ENCODE results near the gene COLGALT1. TPM values are rescaled to one million over a fixed set of nuclear protein-coding genes. Genes with fewer than 3 reads are reported as not detected.

COLGALT1 gene
- polyA plus RNA-seq, 3 donors = 66.8 to 176 (median 68.8) TPM

- H3K9me3 Mint-ChIP-seq = peaks cover 0 to 4% (median 2%) of the 10 kb centered on the region in 7 donors
- peak overlapping the region; percentile 67 for H3K4me2 ChIP-seq (replicated peaks; ENCODE audit: extremely low read depth, low read length, poor library complexity, severe bottlenecking)
- H3K27me3 ChIP-seq (ENCODE audit: control insufficient read depth in 2 of 2, insufficient read depth in 2 of 2, low read length in 2 of 2) = peaks cover 0 to 3% of the 10 kb centered on the region in 2 donors
- H3K36me3 Mint-ChIP-seq = no peaks in the 10 kb centered on the region
- H3K36me3 ChIP-seq (replicated peaks in 1 of 2; ENCODE audit: control insufficient read depth in 1 of 2, insufficient read depth in 2 of 2, low read length in 2 of 2) = no peaks in the 10 kb centered on the region
- H3K4me1 Mint-ChIP-seq = peaks cover 26% of the 10 kb centered on the region
- peaks cover 10 to 14% (median 10%) of the 10 kb centered on the region in 3 donors for H3K27me3 Mint-ChIP-seq (ENCODE audit: low read depth in 3 of 3)
- no peaks in the 10 kb centered on the region for H4K20me1 ChIP-seq (ENCODE audit: insufficient read depth, low read length)
- H3K9ac ChIP-seq (ENCODE audit: insufficient read depth, low read length, poor library complexity, severe bottlenecking) = peak overlapping the region; percentile 15
- intact Hi-C loops (cut with micrococcal nuclease) = no loop called here
- H3K4me3 Mint-ChIP-seq = peak overlapping the region; percentile 62 to 89
- peak overlapping the region; percentile 78 for H2AFZ ChIP-seq (ENCODE audit: insufficient read depth, low read depth, low read length, poor library complexity, severe bottlenecking)
- 15% methylated on average over 15 of the region's 18 CpGs for WGBS (ENCODE audit: insufficient coverage)
- no peak for TF ChIP-seq CTCF (IDR thresholded peaks at IDR 0.05)
- H3K4me1 ChIP-seq (ENCODE audit: control insufficient read depth in 1 of 2, insufficient read depth in 2 of 2, low read length in 2 of 2) = peaks cover 17 to 34% of the 10 kb centered on the region in 2 donors
- H3K4me3 ChIP-seq (replicated peaks in 1 of 3; ENCODE audit: low read depth in 2 of 3, low read length in 3 of 3) = peak overlapping the region in 2 of 3 experiments; percentile 24 to 65
- no peaks in the 10 kb centered on the region for H3K79me2 ChIP-seq (ENCODE audit: insufficient read depth, low read length)
- H3K9me3 ChIP-seq (replicated peaks in 1 of 2; ENCODE audit: control insufficient read depth in 1 of 2, insufficient read depth in 1 of 2, low read length in 2 of 2) = peaks cover 0 to 3% of the 10 kb centered on the region in 2 donors
- H3K27ac ChIP-seq (ENCODE audit: low read depth in 1 of 2, low read length in 2 of 2) = peak overlapping the region in 1 of 2 donors; percentile 68
- no peak for DNase-seq
- H3K27ac Mint-ChIP-seq = peak overlapping the region in 5 of 7 donors; percentile 56 to 87 (median 83)
These were observed 51.2 kb downstream of the COLGALT1 start for GRCh38 chr19:17606590-17607185.

- Histone ChIP-seq H3K27me3 (ENCODE audit: control insufficient read depth in 2 of 2, insufficient read depth in 2 of 2, low read length in 2 of 2) (no peaks in the 10 kb centered on the region), H3K27ac (ENCODE audit: low read depth in 1 of 2, low read length in 2 of 2) (no peak overlapping the region), H3K4me2 (replicated peaks; ENCODE audit: extremely low read depth, low read length, poor library complexity, severe bottlenecking) (no peak overlapping the region), H3K79me2 (ENCODE audit: insufficient read depth, low read length) (no peaks in the 10 kb centered on the region), H3K4me1 (ENCODE audit: control insufficient read depth in 1 of 2, insufficient read depth in 2 of 2, low read length in 2 of 2) (peaks cover 10 to 22% of the 10 kb centered on the region in 2 donors), H3K9me3 (replicated peaks in 1 of 2; ENCODE audit: control insufficient read depth in 1 of 2, insufficient read depth in 1 of 2, low read length in 2 of 2) (peaks cover 0 to 3% of the 10 kb centered on the region in 2 donors), H3K4me3 (replicated peaks in 1 of 3; ENCODE audit: low read depth in 2 of 3, low read length in 3 of 3) (no peak overlapping the region), H3K9ac (ENCODE audit: insufficient read depth, low read length, poor library complexity, severe bottlenecking) (no peak overlapping the region), H3K36me3 (replicated peaks in 1 of 2; ENCODE audit: control insufficient read depth in 1 of 2, insufficient read depth in 2 of 2, low read length in 2 of 2) (no peaks in the 10 kb centered on the region), H4K20me1 (ENCODE audit: insufficient read depth, low read length) (no peaks in the 10 kb centered on the region), H2AFZ (ENCODE audit: insufficient read depth, low read depth, low read length, poor library complexity, severe bottlenecking) (no peak overlapping the region)
- peak overlapping the region in 1 of 7 donors; percentile 9 for H3K27ac Mint-ChIP-seq
- intact Hi-C loops (cut with micrococcal nuclease) = no loop called here
- no peak overlapping the region for H3K4me3 Mint-ChIP-seq
- H3K4me1 Mint-ChIP-seq = peaks cover 13% of the 10 kb centered on the region
- no peak for TF ChIP-seq CTCF (IDR thresholded peaks at IDR 0.05)
- no CpG with 5 or more reads among the region's 9 CpGs for WGBS (ENCODE audit: insufficient coverage)
- DNase-seq = no peak
- peaks cover 6 to 10% (median 7%) of the 10 kb centered on the region in 3 donors for H3K27me3 Mint-ChIP-seq (ENCODE audit: low read depth in 3 of 3)
- no peaks in the 10 kb centered on the region for H3K36me3 Mint-ChIP-seq
- peaks cover 0 to 4% (median 0%) of the 10 kb centered on the region in 7 donors for H3K9me3 Mint-ChIP-seq
These were observed 52.5 kb downstream of the COLGALT1 start for GRCh38 chr19:17607936-17608335.

All from CD14-positive monocyte (primary cell).